PFSK-1 (cell line): Measurements from ENCODE around the gene PAGE2.

Experiments used
- FOXP2 ChIP-seq: optimal IDR thresholded peaks from 2 replicates; pipeline ENCODE3; 2011; ENCODE audit warnings: borderline replicate concordance, control low read depth, inconsistent platforms; ENCODE audit not compliant: insufficient read depth; ENCODE audit errors: extremely low read length, extremely low read depth
- POLR2AphosphoS5 ChIP-seq: IDR thresholded peaks from 2 replicates; pipeline ENCODE4 v1.6.1; 2012; ENCODE audit warnings: low read depth, mild to moderate bottlenecking, control low read depth, low read length, moderate library complexity
- SIN3A ChIP-seq: IDR thresholded peaks from 2 replicates; pipeline ENCODE4 v1.6.1; 2012; ENCODE audit warnings: mild to moderate bottlenecking, low read length, moderate library complexity, borderline replicate concordance; ENCODE audit not compliant: insufficient read depth
- TAF1 ChIP-seq: IDR thresholded peaks from 2 replicates; pipeline ENCODE4 v1.6.1; 2012; ENCODE audit warnings: low read length, control low read depth, borderline replicate concordance; ENCODE audit not compliant: insufficient read depth
- TF ChIP-seq, protein P1 (sequence below), 2 experiments: IDR thresholded peaks; 2 replicates each; pipeline versions ENCODE4 v1.6.1 to v1.8.0; 2011 to 2012; ENCODE audit warnings: low read depth in 2 of 2, low read length in 2 of 2, control low read depth in 1 of 2, inconsistent platforms in 1 of 2, mild to moderate bottlenecking in 1 of 2, moderate library complexity in 1 of 2; ENCODE audit not compliant: insufficient read depth in 1 of 2

PAGE2 gene

DNA sequence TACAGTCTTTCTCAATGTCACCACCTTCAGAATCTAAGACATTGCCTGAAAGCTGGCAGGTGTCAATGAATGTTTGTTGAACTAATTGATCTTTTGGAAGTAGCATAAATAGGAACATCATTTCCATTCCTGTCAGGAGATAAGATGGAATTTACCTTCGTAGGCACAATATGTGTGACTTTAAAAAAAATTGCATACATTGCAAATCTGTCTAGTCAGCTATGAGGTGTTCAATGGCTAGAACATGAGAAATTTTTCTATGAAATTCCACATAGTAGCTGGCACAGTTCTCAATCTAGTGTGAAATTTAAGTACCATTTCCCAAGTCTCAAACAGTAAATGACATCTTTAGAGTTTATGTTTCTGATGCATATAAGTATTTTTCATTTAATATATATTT is 10.3 kb downstream of the PAGE2 start:
- no peak for TF ChIP-seq TAF1

DNA sequence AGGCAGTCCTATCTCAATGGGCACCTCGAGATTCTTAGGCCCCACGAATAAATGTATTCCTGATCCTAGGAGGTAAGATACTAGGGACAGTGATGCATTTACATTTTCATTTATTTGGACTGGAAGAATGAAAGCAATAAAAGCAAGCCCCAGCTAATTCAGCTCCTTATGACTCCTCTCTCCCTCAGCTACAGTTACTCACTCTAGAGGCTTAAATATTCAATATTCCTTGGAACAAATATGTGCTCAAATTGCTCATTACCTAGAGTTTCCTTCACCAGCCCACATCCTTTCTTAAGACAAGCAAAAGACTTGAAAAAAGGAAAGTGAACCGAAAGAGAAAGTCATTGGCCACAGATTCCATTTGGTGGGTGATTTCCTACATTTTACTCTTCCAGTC is 13.9 kb downstream of the PAGE2 start:
- TF ChIP-seq, protein P1, sequence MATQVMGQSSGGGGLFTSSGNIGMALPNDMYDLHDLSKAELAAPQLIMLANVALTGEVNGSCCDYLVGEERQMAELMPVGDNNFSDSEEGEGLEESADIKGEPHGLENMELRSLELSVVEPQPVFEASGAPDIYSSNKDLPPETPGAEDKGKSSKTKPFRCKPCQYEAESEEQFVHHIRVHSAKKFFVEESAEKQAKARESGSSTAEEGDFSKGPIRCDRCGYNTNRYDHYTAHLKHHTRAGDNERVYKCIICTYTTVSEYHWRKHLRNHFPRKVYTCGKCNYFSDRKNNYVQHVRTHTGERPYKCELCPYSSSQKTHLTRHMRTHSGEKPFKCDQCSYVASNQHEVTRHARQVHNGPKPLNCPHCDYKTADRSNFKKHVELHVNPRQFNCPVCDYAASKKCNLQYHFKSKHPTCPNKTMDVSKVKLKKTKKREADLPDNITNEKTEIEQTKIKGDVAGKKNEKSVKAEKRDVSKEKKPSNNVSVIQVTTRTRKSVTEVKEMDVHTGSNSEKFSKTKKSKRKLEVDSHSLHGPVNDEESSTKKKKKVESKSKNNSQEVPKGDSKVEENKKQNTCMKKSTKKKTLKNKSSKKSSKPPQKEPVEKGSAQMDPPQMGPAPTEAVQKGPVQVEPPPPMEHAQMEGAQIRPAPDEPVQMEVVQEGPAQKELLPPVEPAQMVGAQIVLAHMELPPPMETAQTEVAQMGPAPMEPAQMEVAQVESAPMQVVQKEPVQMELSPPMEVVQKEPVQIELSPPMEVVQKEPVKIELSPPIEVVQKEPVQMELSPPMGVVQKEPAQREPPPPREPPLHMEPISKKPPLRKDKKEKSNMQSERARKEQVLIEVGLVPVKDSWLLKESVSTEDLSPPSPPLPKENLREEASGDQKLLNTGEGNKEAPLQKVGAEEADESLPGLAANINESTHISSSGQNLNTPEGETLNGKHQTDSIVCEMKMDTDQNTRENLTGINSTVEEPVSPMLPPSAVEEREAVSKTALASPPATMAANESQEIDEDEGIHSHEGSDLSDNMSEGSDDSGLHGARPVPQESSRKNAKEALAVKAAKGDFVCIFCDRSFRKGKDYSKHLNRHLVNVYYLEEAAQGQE (IDR thresholded peaks at IDR 0.05; ENCODE audit: insufficient read depth in 1 of 2, low read depth in 2 of 2, low read length in 2 of 2): no peak
- TF ChIP-seq POLR2AphosphoS5: no peak
- no peak for TF ChIP-seq FOXP2
- TF ChIP-seq TAF1: no peak
- no peak for TF ChIP-seq SIN3A

DNA sequence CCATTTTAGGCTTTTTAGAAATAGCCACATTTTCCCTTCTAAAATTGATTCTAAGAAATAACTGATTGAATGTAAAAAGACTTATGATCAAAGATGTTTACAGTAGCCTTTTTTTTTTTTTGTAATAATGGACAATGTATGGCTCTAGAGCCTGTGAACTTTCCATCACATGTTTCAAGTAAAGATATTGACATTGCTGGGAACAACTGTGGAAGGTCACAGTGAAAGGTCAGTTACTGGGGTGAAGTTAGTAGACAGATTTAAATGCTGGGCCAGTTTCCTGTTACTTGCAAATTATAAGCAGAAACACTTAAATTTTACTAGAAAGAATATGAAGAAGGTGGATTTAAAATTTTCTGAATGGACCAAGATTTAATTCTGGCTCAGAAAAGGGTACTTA is 18.4 kb downstream of the PAGE2 start:
- TF ChIP-seq, protein P1 (IDR thresholded peaks at IDR 0.05; ENCODE audit: insufficient read depth in 1 of 2, low read depth in 2 of 2, low read length in 2 of 2): no peak
- TF ChIP-seq POLR2AphosphoS5 (no peak), FOXP2 (no peak), TAF1 (no peak), SIN3A (no peak)

DNA sequence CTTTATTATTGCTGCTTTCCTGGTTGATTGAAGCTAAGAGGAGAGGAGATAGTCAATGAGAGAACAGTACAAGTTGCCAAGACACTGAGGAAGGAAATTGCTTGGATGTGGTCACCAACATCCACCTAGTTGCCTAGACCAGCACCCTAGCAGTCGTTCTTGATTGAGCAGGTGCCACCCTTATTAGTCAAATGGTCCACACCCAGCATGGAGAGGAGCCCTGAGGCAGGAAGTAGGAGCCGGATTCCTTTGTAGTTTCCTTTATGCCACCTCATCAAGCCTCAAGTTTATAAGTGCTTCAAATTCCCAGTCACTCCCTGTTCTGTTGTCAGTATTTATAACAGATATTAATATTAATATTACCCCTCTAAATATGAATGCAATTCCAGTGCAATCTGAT is 19.1 kb downstream of the PAGE2 start:
- no peak for TF ChIP-seq FOXP2
- TF ChIP-seq, protein P1 (IDR thresholded peaks at IDR 0.05; ENCODE audit: insufficient read depth in 1 of 2, low read depth in 2 of 2, low read length in 2 of 2): no peak
- TF ChIP-seq TAF1: no peak
- no peak for TF ChIP-seq POLR2AphosphoS5
- TF ChIP-seq SIN3A: no peak

DNA sequence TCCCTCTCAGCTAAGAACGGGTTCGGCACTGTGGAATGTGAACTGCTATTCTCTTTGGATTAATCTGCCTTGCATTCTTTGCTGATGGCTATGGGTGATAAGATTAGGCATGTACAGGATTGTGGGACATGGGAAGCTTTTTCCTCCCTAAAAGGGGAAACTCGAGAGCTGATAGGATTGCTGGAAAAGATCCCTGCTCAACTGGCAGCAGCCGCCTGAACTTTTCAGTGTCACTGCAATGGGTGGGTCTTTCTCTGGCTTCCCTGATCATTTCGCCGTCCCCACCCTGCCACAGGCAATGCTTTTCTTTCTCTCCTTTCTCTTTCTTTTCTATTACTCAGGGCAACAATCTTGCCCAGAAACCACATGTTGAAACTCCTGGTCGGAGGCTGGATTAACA is 20.5 kb downstream of the PAGE2 start:
- TF ChIP-seq POLR2AphosphoS5 (no peak), TAF1 (no peak), FOXP2 (no peak), SIN3A (no peak)
- TF ChIP-seq, protein P1 (IDR thresholded peaks at IDR 0.05; ENCODE audit: insufficient read depth in 1 of 2, low read depth in 2 of 2, low read length in 2 of 2): no peak
